Measurements from ENCODE around the gene ZNF77.
"Not testable (repeated sequence)": the region's sequence is repeated elsewhere in the genome, so short reads cannot be mapped to it uniquely, and the experiment has no call there.

Gene ZNF77

GRCh38 chr19:2969104-2969504, 24.3 kb upstream of the ZNF77 start:
- DNase-seq, result peak; percentile 76

GRCh38 chr19:2967972-2968371, 23.2 kb upstream of the ZNF77 start:
- no peak for DNase-seq

GRCh38 chr19:2964874-2965273, 20.1 kb upstream of the ZNF77 start:
- DNase-seq, result no peak

GRCh38 chr19:2963631-2964030, 18.9 kb upstream of the ZNF77 start:
- not testable (repeated sequence) for DNase-seq

- DNase-seq, result no peak
Measured at GRCh38 chr19:2963122-2963521, 18.4 kb upstream of the ZNF77 start.

GRCh38 chr19:2962018-2962670, 17.4 kb upstream of the ZNF77 start:
- DNase-seq, result peak; percentile 68

- no peak for DNase-seq
Measured at GRCh38 chr19:2960120-2960519, 15.3 kb upstream of the ZNF77 start.

- DNase-seq, result no peak
Measured at GRCh38 chr19:2957160-2957559, 12.4 kb upstream of the ZNF77 start.

GRCh38 chr19:2952953-2953481, 8.2 kb upstream of the ZNF77 start:
- DNase-seq, result no peak

- peak; percentile 88 for DNase-seq
Measured at GRCh38 chr19:2950286-2951124, 5.7 kb upstream of the ZNF77 start.

- DNase-seq, result no peak
Measured at GRCh38 chr19:2949939-2950285, 5.1 kb upstream of the ZNF77 start.

GRCh38 chr19:2945575-2946184, 909 bp upstream of the ZNF77 start:
- DNase-seq, result no peak

- DNase-seq, result no peak
Measured at GRCh38 chr19:2944403-2944774, 382 bp downstream of the ZNF77 start.

GRCh38 chr19:2942928-2943640, 1.7 kb downstream of the ZNF77 start:
- DNase-seq, result no peak

- not testable (repeated sequence) for DNase-seq
Measured at GRCh38 chr19:2935863-2936262, 8.9 kb downstream of the ZNF77 start.

- no peak for DNase-seq
Measured at GRCh38 chr19:2933490-2933910, 11.3 kb downstream of the ZNF77 start.

GRCh38 chr19:2927032-2927430, 17.7 kb downstream of the ZNF77 start:
- DNase-seq, result no peak

- DNase-seq, result no peak
Measured at GRCh38 chr19:2926341-2927031, 18.3 kb downstream of the ZNF77 start.

GRCh38 chr19:2923510-2923909, 21.3 kb downstream of the ZNF77 start:
- no peak for DNase-seq

- no peak for DNase-seq
Measured at GRCh38 chr19:2922987-2923386, 21.8 kb downstream of the ZNF77 start.

- no peak for DNase-seq
Measured at GRCh38 chr19:2917275-2918184, 27.2 kb downstream of the ZNF77 start.

Measured in NCI-H187 treated with DMSO at 0.1 percent for 48 hours (cell line).